HG02981 (cell line): ENCODE measurements around the gene EPG5.

Source experiments
- ATAC-seq: cut with Tn5 transposase; IDR thresholded peaks from one replicate; pipeline ENCODE4 v1.9.1; 2021; ENCODE audit warnings: mild to moderate bottlenecking, moderate library complexity; ENCODE audit not compliant: unreplicated experiment

EPG5 gene

DNA sequence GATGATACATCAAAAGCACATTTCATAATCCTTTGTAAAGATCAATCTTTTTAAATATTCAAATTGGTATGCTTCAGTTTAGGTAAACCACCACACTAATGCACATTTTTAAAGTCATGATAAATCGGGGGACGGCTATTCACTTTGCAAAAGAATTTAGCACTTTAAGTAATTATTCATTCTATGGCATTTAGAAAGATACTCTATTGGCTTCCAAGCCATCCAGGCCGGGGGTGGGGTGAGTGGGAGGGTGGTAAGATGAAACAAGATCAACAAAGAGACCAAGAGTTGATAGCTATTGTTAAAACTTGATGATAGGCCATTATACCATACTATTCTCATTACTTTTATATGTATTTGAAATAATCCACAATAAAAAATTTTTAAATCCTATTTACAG is 41.0 kb downstream of the EPG5 start:
- ATAC-seq = no peak

DNA sequence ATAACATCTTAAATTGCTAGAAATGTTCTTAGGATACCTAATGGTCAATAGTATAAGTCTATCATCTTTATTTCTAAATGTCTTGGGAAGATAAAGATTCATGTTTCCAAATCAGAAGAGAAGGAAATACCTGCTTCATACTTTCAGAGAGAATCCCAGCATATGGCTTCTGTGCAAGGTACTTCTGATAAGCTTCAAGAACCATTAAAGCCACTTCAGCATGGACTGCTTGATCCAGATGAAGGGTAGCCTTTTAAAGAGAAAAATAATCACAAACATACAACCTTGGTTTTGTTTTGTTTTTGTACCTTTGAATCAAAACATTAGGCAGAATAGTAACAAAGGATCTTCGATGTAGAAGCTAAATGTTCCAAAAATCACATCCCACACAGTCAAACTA is 44.0 kb downstream of the EPG5 start:
- no peak for ATAC-seq

DNA sequence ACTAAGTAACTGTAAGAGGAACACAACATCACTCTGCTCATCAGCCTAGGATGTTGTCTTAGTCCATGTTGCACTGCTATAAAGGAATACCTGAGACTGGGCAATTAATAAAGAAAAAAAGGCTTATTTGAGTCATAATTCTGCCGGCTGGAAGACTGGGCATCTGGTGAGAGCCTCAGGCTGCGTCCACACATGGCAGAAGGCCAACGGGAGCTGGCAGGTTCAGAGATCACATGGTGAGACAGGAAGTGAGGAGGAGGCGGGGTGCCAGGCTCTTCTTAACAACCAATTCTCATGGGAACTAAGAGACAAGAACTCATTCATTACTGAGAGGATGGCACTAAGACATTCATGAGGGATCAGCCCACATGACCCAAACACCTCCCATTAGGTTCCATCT is 46.8 kb downstream of the EPG5 start:
- ATAC-seq = no peak

DNA sequence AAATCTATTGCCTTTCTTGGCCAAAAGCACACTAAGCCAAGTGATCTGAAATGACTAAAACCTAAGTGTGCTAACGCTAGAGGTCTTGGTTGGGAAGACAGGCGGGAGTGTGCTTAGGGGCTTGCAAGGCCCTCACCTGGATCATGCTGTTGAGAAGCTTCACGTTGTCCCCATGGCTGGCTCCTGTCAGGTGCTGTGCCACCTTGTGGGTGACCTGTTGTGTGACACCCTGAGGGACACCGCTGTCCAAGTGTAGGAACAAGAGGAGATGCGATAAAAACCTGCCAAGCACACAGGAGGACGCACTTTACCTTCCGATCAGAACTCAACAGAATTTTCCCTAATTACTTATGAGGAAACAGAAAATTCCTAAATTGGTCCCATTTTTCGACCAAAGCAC is 50.8 kb downstream of the EPG5 start:
- ATAC-seq = no peak

DNA sequence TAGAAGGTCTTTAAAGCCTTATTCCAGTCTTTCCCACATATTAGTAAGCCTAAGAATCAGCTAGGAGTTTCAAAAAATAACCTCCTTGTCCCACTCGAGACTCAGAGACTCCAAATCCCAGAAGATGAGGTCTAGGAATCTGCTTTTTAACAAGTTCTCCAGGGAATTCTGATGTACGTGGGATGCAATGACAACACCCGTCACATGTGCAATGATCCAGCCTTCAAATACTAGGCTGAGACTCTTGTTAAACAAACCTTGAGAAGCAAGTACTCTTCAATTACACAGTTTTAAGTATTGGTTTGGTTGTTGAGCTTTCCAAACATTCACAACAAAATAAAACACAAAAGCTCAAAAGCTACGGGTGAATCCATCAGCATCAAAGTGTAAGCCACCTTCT is 53.9 kb downstream of the EPG5 start:
- ATAC-seq = no peak

DNA sequence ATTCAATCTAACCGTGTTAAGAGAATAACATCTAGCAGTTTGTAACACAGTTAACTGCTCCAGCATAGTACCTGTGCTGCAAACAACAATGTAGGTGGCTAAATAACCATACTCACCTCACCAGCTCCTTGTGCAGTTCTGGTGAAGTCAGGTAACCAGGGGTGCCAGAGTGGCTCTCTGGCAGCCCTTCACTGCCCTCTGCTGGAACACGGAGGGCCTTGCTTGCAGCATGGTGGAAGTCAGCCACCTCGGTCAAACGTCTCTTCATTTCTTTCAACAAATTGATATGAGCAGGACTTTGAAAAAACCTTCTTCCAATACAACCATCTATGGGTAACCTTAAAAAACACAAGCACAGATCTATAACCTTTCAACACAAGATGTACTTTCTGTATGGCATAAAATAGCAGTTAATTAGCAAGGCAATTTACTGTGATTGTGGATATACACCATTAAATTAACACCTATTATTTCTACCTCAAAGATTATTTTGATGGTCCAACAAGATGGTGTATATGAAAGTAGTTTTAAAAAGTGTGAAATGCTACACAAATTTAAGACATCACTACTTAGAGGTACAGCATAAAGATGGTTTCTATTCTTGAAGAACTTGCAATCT is 56.6 kb downstream of the EPG5 start:
- peak; percentile 83 for ATAC-seq

DNA sequence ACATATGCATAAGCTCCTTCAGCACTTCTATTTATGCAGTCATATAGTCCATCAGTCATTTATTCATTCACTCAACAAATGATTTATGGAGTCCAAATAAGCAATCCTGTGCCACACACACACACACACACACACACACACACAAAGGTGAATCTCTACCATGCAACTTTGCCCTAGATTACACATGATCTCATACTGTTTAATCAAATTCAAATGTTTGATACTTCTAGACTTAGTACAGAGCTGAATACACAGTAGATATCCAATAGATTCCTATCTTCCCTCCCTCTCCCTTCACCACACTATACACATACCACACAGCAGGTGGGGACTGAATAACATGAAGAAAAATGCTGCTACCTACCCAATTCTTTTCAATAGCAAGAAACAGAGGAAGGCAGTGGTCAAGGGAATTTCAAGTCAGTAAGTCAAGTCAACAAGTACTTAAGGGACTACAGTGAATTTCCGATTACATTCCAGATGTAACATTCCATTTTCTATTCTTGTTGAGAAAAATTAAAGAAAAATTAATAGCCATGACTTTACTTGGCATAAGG is 65.4 kb downstream of the EPG5 start:
- no peak for ATAC-seq

DNA sequence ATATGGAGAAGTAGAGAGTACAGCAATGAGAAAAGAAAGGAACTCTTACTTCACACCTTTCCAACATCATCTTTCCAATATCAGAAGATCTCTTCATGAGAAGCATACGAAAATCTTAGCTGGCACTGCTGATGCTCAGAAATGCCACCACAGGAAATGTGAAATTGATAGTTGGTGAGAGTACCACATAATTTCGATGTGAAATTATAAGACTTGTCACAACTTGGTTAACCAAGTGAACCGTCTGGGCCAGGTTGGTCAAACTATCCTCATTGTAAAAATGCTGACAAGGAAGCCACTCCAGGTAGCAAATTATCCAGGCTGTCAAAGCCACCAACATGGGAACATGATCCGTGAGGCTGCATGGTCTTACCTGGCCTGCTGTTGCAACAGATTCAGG is 66.5 kb downstream of the EPG5 start:
- no peak for ATAC-seq

DNA sequence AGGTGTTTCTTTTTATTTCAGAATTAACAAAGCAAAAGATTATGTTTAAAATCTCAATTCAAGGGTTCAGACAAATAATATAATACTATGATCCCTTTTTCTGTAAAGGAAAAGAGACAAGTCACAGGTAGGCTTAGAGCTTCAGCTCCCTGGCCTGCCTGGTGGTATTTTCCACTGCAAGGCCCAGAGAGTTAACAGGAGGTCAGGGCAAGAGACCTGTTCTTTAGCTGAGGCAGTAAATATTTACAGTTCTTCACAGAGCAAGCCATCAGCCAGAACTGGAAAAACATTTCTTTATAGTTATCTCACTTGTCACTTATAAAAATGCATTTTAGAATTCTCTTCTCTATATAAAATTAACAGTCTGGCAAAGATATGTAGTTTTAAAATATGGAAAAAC is 70.1 kb downstream of the EPG5 start:
- no peak for ATAC-seq

DNA sequence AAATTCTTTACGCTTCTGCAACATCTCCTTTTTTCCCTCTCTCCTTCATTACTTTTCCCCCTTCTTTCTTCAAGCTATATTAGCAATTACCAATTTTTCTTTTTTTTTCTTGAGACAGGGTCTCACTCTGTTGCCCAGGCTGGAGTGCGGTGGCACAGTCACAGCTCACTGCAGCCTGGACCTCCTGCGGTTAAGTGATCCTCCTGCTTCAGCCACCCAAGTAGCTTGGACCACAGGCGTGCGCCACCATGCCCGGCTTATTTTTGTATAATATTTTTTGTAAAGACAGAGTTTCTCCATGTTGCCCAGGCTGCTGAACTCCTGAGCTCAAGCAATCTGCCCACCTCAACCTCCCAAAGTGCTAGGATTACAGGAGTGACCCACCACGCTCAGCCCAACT is 70.7 kb downstream of the EPG5 start:
- no peak for ATAC-seq

DNA sequence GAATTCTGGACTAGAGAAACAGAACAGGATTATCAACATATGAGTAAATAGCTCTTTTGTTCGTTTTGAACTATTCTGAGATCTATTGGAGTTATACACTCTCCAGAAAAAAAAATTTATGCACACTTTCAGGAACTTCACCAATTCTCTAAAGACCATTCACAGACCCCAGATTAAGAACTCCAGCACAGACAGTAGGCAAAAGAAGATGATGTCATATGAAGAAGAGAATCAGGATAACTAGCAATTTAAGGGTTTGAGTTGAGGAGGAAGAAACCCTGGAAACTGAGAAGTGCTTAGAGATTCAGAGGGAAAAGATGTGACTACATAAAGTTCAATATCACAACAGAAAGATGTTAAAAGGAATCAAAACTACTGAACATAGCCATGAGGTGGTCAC is 71.8 kb downstream of the EPG5 start:
- no peak for ATAC-seq

DNA sequence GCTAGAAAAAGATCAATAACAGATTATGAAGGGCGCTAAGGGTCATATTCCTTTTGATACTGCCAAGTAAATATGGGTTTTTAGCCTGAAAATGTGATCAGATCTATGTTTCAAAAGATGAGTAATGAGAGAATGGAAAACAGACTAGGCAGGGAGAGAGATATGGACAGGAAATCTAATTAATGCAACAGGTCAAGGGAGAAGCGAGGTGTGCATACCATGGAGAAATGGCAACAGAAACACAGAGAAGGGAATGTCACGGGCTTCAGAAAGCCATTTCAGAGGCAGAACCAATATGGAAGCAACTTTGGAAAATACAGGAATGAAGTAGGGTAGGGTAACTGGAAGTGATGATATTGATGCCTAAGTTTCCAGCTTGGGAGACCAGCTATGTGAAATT is 72.3 kb downstream of the EPG5 start:
- no peak for ATAC-seq

DNA sequence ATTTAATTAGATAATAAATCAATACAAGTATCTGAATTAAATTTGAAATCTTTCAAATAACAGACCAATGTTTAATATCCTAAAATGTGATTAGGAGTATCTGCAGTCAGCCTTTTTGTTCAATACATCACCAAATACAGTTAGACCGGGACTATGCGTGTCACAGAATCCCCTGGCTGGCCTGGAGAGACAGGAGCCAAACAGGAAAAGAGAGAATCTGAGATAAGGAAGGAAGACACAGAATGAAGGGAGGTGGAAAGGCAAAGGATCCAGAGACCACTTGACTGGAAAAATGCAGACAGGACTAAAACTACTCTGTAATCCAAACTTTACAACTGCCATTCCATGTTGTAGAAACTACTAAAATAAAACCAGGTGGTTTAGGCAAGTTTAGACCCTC is 75.3 kb downstream of the EPG5 start:
- no peak for ATAC-seq

DNA sequence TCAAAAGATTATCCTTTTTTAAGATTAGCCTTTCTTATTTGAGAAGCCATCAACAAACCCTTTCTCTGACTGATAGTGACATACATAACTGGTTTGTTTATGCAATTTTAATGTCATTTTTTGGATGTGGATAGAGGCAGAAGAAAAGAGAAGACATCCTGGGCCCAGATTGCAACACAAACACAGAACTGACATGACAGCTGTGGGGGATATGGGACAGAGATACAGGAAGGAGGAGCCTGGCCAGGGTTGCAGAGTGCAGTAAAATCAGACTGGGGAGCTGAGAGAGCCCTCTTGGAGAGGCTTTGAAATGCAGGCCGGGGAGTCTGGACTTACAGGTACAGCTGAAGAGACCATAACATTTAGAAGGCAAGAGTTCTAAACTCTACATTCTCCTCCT is 76.5 kb downstream of the EPG5 start:
- ATAC-seq = no peak

DNA sequence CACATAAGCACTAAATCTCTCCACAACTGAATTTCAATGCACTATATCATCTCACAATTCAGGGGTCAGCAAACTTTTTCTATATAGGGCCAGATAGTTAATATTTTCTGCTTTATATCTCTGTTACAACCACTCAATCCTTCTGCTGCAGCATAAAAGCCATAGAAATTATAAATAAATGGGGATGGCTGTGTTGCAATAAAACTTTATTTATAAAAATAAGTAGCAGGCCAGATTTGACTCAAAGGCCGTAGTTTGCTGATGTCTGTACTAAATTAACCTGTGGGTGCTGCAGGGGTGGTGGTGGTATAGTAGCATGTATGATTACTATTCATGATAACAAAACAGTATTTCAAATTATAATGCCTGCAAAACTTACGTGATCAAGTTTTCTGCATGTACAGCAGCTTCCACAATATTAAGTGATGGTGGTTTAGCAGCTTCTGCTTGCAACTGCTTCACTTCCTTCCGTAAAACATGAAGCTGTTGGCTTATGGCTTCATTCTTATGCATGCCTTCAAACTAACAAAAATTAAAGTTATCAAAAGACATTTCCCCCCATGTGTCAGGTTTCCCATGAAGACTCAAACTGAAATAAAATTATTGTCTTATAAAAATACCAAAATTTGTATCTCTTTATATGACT is 77.6 kb downstream of the EPG5 start:
- ATAC-seq = no peak

DNA sequence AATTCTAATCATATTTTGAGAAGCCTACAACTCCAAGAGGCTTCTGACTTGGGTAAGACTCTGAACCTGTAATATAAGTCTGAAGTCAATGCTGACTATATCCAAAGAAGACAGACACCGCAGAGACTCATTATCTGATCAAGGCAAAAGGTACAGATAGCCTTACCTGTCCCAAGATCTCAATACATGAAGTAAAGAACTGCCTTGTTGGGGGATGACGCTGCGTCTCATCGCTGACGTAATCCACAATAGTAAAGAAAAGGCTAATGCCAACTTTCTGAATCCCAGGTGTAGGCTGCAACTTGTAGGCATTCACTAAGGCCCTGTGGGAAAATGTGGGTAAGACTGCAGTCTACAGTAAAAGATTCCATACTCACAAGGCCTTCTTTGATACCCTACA is 79.5 kb downstream of the EPG5 start:
- ATAC-seq = no peak

DNA sequence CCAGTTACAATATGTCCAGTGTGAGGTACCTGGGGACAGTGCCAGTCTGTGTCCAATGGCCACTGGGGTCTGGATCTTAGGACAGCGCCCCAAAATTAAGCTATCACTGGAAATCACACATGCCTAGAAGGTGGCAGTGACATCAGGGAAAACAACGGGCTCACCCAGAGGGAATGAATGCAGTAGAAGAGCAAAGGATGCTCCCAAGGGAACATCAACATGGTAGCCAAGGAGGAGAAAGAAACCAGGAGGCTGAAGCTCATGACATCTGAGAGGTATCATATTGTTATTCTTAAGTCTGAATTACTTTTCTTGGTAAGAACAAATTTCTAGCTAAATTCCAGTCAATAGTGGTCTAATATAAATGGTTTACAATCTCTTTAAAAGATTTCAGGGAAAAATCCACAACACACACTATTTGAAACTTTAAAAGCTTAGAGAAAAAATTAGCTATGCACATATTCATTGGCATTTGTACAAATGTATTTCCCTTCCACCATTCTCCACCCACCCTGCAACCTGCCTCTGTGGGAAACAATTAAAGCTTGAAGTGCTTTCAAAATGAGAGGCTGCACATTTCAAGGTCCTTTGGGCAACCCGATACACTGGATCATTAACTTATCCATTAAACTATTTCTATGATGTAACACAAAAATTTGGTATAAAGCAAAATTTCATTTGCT is 86.1 kb downstream of the EPG5 start:
- ATAC-seq = no peak

DNA sequence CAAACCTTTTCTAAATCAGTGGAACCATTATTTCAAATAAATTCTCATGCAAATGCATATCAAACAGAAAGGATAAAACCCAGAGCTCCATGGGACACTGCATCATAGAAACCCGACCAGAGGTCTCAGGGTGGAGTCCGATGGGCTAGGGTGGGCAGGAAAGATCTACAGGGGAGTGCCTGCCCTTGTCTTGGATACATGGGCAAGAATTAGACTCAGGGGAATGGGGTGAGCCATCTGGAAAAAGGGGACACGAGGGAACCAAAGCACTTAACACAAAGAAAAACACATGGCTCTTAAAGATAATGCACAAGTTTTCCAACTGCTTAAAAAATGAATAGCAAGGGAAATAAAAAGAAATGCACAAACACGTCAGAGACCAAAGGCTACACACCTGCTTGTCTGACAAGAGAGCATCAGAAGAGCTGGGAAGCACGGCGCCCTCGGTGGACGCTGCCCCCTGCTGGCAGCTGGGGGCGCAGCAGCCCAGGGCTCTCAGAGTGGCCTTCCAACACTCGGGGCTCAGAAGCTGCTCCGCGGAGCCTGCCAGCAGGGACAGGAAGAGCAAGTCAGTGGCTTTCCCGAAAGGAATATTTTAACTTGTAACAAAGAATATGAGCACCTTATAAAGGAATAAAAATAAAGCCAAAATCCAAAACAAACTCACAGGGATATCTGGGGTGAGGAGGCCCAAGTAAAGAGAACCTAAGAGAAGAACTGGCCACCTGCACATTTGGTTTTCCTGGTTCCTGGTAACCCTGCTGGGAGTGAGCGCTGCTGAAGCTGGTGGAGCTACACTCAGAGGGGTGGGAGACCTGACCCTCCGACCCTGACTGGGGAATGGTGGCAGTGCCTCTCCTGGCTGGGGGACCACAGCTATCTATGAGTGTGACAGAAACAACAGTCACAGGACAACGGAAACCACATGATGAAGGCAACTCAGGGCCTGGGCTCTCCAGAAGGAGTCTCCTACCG is 87.2 kb downstream of the EPG5 start:
- ATAC-seq = peak; percentile 81

DNA sequence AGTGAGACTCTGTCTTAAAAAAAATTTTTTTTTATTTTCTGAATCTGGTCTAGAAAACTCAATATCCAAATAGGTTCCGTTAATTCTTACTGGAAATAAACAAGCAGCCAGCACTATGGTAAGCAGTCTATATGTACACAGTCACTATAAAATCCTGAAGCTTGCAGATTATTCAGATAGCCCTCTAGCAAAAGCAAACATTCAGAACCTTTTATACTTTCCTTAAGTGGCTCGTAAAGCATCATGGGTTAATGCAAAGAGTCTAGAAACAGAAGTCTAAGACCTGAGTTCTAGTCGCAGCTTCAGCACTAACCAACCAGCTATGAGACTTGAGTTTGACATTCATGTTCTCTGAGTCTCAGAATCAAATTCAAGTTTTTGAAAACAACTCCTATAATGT is 89.7 kb downstream of the EPG5 start:
- no peak for ATAC-seq

DNA sequence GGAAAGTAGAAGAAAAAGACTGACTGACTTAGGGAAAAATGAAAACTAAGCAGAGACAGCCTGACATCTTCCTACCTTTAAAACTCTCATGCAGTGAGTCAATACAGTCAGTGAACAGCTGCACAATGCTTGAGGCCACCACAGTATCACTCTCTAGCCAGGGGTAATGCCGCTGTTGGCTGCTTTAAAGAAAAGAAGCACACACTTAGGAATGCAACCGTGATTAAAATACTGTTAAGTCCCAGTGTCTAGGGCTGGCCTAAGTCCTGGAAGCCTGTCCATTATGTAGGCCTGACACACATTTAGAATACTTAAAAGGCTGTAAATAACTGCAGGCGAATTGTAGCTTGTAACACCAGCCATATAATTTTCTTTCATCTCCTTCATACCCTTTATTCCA is 91.0 kb downstream of the EPG5 start:
- ATAC-seq = no peak
